ENCODE data around the gene NECTIN3.

Gene NECTIN3

GRCh38 chr3:111210003-111210711 lies 138.5 kb downstream of the NECTIN3 start:
- DNase-seq (ENCODE audit: low read depth), result no peak

GRCh38 chr3:111210866-111211564 lies 139.4 kb downstream of the NECTIN3 start:
- no peak for DNase-seq (ENCODE audit: low read depth)

GRCh38 chr3:111212511-111212910 lies 140.9 kb downstream of the NECTIN3 start:
- no peak for DNase-seq (ENCODE audit: low read depth)

- no peak for DNase-seq (ENCODE audit: low read depth)
Measured at GRCh38 chr3:111215481-111215880, 143.9 kb downstream of the NECTIN3 start.

- no peak for DNase-seq (ENCODE audit: low read depth)
Measured at GRCh38 chr3:111218615-111219014, 147.0 kb downstream of the NECTIN3 start.

DNA sequence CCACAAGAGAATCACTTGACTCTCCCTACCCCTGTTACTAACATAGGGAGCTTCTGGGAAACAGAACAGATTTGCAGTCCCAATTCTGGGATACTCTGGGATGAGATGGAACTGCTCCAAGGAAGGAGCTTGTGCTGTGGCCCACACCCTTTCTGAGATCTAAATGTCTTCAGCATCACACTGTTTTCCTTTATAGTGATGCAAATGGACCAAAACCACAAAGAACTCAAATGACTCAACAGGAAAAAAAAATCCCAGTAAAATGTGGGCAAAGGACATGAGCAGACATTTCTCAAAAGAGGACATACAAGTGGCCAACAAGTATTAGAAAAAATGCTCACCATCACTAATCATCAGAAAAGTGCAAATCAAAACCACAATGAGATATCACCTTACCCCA lies 155.6 kb downstream of the NECTIN3 start:
- DNase-seq (ENCODE audit: low read depth), result no peak

- no peak for DNase-seq (ENCODE audit: low read depth)
Measured at GRCh38 chr3:111229301-111229700, 157.7 kb downstream of the NECTIN3 start.

DNA sequence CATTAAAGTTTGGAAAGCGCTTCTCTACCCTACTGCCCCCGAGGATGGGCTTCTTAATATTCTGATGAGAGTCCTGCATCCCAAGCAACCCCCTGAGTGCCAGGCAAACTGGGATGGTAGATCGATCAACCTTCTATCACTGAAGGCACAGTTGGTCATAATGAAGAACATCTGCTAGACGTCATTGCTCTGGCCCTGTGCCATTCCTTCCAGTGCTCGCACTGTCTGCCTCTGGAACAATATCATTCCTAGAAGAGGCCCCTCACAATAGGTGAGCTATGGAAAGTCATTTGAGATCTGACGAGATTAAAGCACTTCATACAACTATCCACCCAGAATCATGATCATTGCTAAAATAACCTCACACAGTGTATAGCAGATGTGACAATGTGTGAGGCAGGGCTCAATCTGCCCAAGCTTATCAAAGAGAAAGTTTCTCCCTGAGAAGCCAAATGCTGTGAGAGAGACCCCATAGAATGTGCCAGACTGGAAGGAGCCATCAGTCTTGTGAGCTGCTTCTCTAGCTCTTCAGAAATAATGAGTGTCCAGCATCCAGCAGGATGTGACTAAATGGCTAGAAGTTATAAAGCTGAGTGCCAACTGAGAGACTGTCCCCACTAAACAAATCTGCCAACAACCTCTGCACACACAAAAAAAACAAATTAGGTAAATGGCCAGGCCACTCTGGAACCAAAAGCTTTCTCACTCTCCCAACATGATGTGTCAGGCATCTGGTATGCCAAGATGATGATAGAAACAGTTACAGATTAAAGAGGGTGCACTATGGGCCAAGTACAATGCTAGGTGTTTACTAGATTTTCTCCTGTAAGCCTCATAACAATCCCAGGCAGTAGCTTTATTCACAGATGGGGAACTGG lies 165.5 kb downstream of the NECTIN3 start:
- DNase-seq (ENCODE audit: low read depth), result no peak

- no peak for DNase-seq (ENCODE audit: low read depth)
Measured at GRCh38 chr3:111237946-111238345, 166.3 kb downstream of the NECTIN3 start.

GRCh38 chr3:111238885-111239284 lies 167.3 kb downstream of the NECTIN3 start:
- no peak for DNase-seq (ENCODE audit: low read depth)

DNA sequence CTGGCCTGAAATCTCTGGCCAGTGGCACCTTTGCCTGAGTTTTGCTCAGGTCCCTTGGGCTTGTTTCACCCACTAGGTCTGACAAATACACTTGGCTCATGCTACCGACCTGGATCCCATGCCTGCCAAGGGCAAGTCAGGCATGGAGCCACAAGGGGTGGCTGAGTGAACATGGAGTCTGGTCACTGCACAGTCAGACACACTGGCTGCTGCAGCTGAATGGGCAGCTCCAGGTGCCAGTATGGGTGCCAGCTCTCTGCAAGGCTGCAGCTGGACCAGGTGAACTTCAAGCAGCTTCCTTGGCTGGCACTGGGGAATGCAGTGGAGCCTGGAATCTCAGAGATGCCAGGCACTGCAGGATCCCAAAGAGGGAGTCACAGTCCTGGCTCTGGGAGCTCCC lies 170.3 kb downstream of the NECTIN3 start:
- no peak for DNase-seq (ENCODE audit: low read depth)
